GM18519 (cell line): ENCODE results near the gene MIAT.

Experiments
- ATAC-seq: cut with Tn5 transposase; IDR thresholded peaks from one replicate; pipeline ENCODE4 v1.9.1; 2021; ENCODE audit warnings: mild to moderate bottlenecking, moderate library complexity; ENCODE audit not compliant: unreplicated experiment, low FRiP score

MIAT gene

GRCh38 chr22:26665813-26666231 is 8.4 kb downstream of the MIAT start:
- ATAC-seq: no peak

- ATAC-seq: no peak
Observed at GRCh38 chr22:26667140-26667539, 9.8 kb downstream of the MIAT start.

DNA sequence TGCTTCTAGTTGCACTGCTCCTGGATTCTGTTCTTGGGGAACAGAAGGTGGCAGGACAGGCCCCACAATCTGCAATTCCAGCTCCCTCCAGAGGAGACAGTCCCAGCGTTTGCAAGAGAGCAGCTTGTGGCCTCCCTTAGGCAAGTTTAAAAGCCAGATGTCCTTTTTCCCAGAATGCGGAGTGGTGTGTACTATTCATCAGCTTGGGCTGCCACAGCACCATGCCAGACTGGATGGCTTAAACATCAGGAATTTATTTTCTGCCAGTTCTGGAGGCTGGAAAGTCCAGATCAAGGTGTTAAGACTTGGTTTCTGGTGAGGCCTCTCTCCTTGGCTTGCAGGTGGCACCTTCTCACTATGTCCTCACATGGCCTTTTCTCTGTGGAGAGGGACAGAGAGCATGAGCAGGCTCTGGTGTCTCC is 11.7 kb downstream of the MIAT start:
- ATAC-seq: no peak

GRCh38 chr22:26670459-26670858 is 13.1 kb downstream of the MIAT start:
- no peak for ATAC-seq

GRCh38 chr22:26671317-26672059 is 14.1 kb downstream of the MIAT start:
- no peak for ATAC-seq

GRCh38 chr22:26672060-26672471 is 14.7 kb downstream of the MIAT start:
- no peak for ATAC-seq

- peak; percentile 36 for ATAC-seq
Observed at GRCh38 chr22:26672590-26673468, 15.4 kb downstream of the MIAT start.

DNA sequence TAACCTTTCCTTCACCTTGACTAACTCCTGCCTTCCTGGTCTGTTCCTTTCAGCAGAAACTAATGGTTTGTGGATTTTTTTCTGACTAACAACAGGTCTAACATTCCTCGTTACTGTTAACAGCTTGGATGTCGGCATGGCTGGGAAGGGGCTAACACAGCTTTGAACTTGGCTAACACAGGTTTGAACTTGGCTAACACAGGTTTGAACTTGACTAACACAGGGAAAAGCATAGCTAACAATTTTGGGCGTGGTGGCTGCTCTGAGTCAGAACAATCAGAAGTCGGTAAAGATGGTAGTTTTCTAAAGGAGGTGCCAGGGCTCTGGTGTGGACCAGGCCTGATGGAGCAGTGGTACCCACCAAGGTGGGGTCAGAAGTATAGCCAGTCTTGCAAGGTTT is 16.1 kb downstream of the MIAT start:
- ATAC-seq: no peak

DNA sequence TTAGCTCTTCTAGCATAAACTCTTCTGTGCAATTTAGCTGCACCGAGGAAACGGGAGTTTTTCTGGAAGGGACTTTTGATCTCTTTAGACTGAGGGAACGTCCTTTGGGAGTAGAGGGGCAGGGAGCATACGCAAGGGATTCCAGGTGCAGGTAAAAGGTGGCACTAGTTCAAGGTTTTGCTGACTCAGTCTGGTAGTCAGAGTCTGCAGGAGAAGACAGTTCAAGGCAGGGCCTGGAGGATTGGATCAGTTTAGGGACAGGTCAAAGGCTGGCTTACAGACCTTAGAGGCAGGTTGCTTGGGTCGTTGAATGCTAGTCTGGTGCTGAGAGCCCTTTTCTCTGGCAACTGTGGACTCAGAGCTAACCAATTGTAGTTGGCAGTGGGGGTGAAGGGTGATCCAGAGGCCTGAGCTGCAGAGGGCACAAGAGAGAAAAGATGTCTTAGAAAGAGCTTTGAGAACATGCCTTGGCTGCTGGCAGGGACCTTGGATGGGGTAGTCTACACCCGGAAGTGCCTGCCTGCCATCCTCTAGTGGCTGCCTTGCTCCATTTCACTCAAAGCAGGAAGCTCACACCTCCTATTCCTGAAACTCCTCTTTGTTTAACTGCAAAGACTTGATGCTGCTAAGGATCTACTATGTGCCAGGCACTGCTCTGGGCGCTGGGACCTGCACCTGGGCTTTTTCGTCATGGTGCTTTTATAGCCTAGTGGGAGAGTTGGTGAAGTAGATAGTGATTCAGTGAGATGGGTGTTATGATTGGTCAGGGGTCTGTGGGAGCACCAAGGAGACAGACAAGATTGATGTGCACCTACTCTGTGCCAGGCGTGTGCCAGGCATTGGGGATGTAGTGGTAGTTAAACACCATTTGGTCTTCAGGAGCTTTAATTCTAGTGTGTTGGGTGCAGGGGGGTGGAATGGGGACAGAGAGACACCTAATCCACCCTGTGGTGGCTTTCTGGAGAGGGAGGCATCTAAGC is 17.1 kb downstream of the MIAT start:
- no peak for ATAC-seq

DNA sequence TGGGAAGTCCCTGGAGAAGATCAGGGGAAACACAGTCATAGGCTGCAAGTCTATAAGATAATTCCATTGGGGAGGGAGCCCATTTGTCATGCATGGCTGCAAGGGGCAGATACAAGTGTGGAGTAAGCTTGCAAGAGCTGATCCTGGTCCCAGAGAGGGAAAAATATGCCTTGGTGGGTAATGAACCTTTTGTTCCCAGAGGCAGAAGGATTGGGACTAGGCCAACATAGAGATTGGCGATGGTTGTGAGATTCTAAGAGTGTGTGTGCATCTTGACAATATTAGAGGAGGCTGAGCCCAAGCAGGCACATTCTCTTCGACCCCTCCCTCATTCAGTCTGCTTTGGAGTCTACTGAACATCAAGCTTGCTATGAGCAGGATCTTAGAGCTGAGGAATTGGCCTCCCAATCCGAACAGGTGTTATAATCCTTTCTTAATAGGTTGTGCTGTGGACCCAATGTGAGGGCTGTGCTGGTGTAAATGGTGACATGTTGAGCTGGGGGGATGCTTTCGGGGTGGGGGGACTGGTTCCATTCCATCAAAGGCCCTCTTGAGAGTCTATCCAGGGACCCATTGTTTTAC is 18.4 kb downstream of the MIAT start:
- ATAC-seq: no peak

GRCh38 chr22:26677217-26677616 is 19.8 kb downstream of the MIAT start:
- no peak for ATAC-seq

DNA sequence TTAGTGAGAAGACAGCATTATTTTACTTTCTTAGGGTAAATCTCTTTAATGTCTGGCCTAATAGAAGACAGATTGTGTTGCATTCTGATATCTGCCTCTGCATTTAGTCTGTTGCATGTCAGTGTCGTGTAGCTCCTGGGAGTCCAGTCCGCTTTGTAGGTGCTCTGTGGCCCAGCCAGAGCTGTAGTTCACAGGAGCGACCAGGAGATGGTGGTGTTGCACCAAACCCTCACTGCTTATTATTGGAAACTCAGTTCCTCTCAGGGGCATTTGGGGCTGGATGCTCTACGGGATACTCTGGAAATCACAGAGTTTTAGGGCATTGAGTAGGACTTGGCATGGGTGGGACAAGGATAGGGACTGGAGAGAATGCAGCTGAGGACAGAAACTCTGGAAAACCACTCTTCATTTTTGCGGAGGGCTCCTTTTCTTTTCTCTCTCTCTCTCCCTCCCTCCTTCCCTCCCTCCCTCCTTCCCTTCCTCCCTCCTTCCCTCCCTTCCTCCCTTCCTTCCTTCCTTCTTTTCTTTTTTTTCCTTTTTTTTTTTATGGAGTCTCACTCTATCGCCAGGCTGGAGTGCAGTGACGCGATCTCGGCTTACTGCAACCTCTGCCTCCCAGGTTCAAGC is 21.7 kb downstream of the MIAT start:
- no peak for ATAC-seq

DNA sequence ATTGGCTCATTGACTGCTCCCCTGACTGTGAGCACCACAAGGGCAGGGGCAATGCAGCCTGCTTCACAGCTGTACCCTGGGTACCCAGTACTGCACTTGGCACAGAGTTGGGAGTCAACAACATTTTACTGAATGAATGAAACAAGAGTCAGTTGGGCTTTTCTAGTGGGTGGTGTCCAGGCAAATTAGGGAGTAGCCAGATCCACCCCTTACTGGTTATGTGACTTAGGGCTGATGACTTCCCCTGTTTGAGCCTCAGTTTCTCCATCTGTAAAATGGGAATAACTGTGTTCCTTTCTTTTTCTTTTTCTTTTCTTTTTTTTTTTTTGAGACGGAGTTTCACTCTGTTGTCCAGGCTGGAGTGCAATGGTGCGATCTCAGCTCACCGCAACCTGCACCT is 23.1 kb downstream of the MIAT start:
- ATAC-seq: no peak

DNA sequence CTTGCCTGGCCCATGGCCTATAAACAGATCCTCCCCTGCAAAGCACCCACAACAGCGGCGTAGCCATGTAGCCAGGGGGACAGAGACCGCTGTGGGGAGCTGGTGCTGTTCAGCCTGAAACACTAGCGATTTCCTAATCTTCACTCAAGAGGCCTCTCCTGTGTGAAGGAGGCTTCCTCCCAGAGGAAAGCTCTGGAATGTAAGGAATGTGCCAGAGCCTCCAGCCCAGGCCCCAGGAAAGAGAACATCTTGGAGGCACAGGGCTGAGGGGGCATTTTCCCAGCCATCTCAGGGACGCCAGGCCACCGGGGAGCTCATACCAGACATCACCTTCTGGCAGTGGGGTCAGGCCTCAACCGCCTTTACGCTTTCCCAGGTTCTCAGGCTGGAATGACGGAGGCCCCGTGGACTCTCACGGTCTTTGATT is 24.0 kb downstream of the MIAT start:
- no peak for ATAC-seq

- no peak for ATAC-seq
Observed at GRCh38 chr22:26684168-26684567, 26.8 kb downstream of the MIAT start.

DNA sequence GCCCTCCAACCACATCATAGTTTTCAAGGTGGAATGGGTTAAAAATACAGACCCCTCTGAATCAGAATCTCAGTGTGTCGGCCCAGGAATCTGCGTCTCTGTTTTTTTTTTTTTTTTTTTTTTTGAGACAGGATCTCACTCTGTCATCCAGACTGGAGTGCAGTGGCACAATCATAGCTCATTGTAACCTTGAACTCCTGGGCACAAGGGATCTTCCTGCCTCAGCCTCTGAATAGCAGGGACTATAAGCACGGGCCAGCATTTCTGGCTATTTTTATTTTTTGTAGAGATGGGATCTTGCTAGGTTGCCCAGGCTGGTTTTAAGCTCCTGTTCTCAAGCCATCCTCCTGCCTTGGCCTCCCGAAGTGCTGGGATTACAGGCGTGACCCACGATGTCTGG is 28.2 kb downstream of the MIAT start:
- no peak for ATAC-seq

DNA sequence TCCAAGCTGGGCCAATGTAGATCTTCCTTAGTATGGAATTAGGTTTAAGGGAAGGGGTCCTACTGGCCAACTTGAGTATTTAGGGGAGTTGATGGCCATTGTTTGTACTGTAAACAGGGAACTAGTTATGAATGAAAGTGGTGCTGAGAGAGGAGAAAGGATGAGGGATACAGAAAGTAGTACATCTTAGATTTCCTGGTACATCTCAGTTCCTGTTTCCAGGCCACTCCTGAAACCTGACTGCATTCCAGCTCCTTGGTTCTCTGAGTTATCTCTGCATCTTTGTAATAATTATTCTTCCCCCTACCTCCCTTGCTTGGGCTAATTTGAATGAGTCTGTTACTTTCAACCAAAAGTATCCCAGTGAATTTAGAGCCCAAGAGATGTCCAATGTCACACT is 30.1 kb downstream of the MIAT start:
- ATAC-seq: no peak

DNA sequence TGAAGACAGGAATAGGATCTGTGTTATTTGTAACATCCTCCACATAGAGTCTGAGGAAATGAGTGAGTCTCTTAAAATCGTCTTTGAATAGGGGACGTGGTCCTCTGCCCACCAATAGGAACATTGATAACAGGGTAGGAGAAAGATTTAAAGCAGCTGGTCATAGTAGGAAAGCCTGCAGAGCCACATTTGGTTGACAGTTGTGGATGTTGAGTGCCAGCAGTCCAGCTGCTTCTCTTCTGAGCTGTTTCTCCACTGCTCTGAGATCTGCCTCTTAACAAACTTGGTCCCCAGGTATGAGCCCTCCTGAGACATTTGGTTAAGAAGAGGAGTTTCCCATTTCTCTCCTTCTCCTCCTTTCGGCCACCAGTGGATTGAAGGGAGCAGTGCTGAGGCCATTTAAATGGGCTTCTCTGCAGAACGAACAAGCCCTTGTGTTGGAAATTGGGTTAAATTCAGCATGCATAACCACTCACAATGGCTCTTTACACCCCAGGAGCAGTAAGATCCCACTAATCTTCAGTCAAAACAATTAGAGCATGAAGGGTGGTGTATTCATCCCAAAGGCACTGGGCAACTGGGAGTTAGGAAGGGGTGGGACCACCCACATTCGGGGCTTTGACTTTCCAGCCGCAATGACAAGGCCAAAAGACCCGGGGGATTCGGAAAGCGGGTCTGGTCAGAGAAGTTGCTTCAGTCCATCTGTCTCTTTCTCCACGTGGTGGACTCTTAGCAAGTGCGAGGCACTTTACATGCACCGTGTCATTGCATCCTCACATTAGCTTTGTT is 32.3 kb downstream of the MIAT start:
- ATAC-seq: no peak
